GM13976 (cell line): ENCODE data around the gene PRMT1.

Source experiments
- DNase-seq: peaks from one replicate; pipeline ENCODE4 v3.0.0; 2012; ENCODE audit warnings: low spot score
- CTCF ChIP-seq: IDR thresholded peaks from 2 replicates; pipeline ENCODE4 v1.5.1; 2012; ENCODE audit warnings: borderline replicate concordance, mild to moderate bottlenecking; ENCODE audit not compliant: insufficient read depth; ENCODE audit errors: extremely low read depth, missing control alignments, control extremely low read depth
- in situ Hi-C: fragments of 300-500 bp; cut with MboI; formaldehyde crosslinking; loops from one replicate; pipeline ENCODE4 v1.12.0; 2022; ENCODE audit warnings: low sequenced_read_pairs, mixed read lengths, inconsistent platforms; ENCODE audit not compliant: unreplicated experiment

PRMT1 gene

DNA sequence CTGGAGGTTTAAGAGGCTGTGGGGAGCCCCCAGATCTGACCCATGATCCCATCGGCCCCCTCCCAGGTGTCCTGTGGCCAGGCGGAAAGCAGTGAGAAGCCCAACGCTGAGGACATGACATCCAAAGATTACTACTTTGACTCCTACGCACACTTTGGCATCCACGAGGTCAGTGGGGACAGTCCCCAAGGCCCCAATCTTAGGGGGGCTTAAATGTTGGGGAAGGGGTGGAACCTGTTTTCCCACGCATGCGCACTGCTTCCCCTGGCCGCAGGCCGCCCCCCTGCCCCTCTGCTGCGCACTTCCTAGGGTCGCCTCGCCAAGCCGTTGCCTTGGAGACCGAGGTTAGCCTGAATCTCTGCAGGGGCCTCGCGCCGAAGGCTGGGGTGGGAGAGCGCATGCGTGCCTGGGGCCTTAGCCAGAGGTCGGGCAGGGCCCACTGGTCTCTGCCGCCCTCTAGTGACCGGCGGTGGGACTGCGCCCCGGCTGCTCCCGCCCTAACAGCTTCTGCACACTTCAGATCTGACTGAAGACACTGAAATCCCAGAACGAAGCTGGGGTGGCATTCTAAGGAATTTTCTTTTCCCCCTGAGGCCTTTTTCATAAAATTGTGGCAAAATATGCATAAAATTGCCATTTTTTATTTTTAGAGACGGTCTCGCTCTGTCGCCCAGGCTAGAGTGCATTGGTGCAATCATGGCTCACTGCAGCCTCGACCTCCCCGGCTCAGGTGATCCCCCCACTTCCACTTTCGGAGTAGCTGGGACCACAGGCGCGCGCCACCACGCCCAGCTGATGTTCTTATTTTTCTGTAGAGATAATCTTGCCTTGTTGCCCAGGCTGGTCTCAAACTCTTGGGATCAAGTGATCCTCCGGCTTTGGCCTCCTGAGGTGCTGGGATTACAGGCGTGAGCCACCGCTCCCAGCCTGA, 3.6 kb downstream of the PRMT1 start:
- peak; percentile 95 for DNase-seq
- TF ChIP-seq CTCF, result peak; percentile 99
- in situ Hi-C loops, result no loop called here

- in situ Hi-C loops, result no loop called here
- DNase-seq, result no peak
- no peak for TF ChIP-seq CTCF
Measured at GRCh38 chr19:49681830-49682229, 4.8 kb downstream of the PRMT1 start.

GRCh38 chr19:49682274-49682673, 5.2 kb downstream of the PRMT1 start:
- in situ Hi-C loops, result no loop called here
- TF ChIP-seq CTCF, result no peak
- DNase-seq, result no peak

- TF ChIP-seq CTCF, result no peak
- DNase-seq, result no peak
- in situ Hi-C loops, result no loop called here
Measured at GRCh38 chr19:49683814-49684250, 6.8 kb downstream of the PRMT1 start.

DNA sequence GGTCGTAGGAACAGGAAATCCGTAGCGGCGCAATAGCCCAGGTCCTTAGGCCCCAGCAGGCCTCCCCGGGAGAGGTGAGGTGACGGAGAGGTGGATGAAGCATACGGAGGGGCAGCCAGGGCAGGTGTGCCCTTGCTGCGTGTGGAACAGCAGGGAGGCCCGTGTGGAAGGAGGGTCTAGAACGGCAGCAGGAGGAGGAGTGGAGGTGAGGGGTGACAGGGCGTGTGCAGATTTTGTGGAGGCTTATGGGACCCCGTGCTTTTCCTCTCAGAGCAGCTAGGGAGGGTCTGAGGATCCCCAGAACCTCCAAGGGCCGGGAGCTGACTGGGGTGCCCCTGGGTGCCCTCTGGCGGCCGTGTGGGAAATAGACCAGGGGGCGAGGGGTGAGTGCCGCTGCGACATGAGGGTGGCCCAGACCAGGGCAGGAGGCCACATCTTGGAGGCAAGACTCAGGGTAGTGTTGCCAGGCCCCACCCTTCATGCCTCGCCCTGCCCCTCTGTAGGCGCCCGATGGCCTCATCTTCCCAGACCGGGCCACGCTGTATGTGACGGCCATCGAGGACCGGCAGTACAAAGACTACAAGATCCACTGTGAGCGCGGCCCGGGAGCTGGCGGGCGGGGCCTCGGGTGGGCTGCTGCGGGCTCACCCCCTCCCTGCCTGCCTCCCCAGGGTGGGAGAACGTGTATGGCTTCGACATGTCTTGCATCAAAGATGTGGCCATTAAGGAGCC, 7.3 kb downstream of the PRMT1 start:
- peak; percentile 64 for DNase-seq
- in situ Hi-C loops, result no loop called here
- TF ChIP-seq CTCF, result peak; percentile 30

- in situ Hi-C loops, result no loop called here
- TF ChIP-seq CTCF, result no peak
- DNase-seq, result no peak
Measured at GRCh38 chr19:49684983-49685553, 8.0 kb downstream of the PRMT1 start.
